Neural crest cell (in vitro differentiated cells): ENCODE data around the gene TBC1D5. TPM values are rescaled to one million over a fixed set of nuclear protein-coding genes. Genes with fewer than 3 reads are reported as not detected.

Experiments
- DNase-seq: peaks from one replicate; pipeline ENCODE4 v3.0.0; 2021; ENCODE audit warnings: low read depth, mixed read lengths, low spot score
- H3K27ac Mint-ChIP-seq: one replicate; pipeline ENCODE4 v1.8.0; 2021; ENCODE audit warnings: mild to moderate bottlenecking, mixed read lengths; ENCODE audit not compliant: unreplicated experiment
- H3K27me3 Mint-ChIP-seq: 2 replicates; pipeline ENCODE4 v1.8.0; 2021; ENCODE audit warnings: low read depth, mild to moderate bottlenecking, mixed read lengths
- H3K36me3 Mint-ChIP-seq: 2 replicates; pipeline ENCODE4 v1.8.0; 2021; ENCODE audit warnings: low read depth, mild to moderate bottlenecking, mixed read lengths
- H3K4me1 Mint-ChIP-seq: 2 replicates; pipeline ENCODE4 v1.8.0; 2021; ENCODE audit warnings: mixed read lengths
- H3K4me3 Mint-ChIP-seq: one replicate; pipeline ENCODE4 v1.8.0; 2021; ENCODE audit warnings: mild to moderate bottlenecking, mixed read lengths
- H3K9me3 Mint-ChIP-seq: 2 replicates; pipeline ENCODE4 v1.8.0; 2021; ENCODE audit warnings: mixed read lengths
- CTCF ChIP-seq: fragments of 200-600 bp; sonication (generic); conservative IDR thresholded peaks from 2 replicates; pipeline ENCODE4 v1.5.0; 2021; ENCODE audit warnings: antibody characterized with exemption, mild to moderate bottlenecking
- total RNA-seq: library from RNA; stranded (reverse); gene quantifications from 2 replicates; pipeline ENCODE4 v1.2.1, GENCODE V29; 2021

TBC1D5 gene
- total RNA-seq, 1 donor from 2014 or later: 51.2 TPM

GRCh38 chr3:17571686-17572085, 170.7 kb downstream of the TBC1D5 start:
- Mint-ChIP-seq H3K4me1 (no peaks in the 10 kb centered on the region), H3K9me3 (no peaks in the 10 kb centered on the region)

GRCh38 chr3:17562845-17563244, 179.6 kb downstream of the TBC1D5 start:
- no peak for DNase-seq
- Mint-ChIP-seq H3K9me3 (no peaks in the 10 kb centered on the region), H3K4me3 (no peak overlapping the region), H3K27ac (no peak overlapping the region), H3K36me3 (no peaks in the 10 kb centered on the region), H3K4me1 (no peaks in the 10 kb centered on the region), H3K27me3 (no peaks in the 10 kb centered on the region)
- TF ChIP-seq CTCF: no peak

More at GRCh38 chr3:17571686-17572085, 170.7 kb downstream of the TBC1D5 start:
- Mint-ChIP-seq H3K4me3 (no peak overlapping the region), H3K27me3 (no peaks in the 10 kb centered on the region), H3K36me3 (no peaks in the 10 kb centered on the region), H3K27ac (no peak overlapping the region)
- no peak for DNase-seq
- no peak for TF ChIP-seq CTCF

GRCh38 chr3:17558565-17558964, 183.9 kb downstream of the TBC1D5 start:
- Mint-ChIP-seq H3K9me3 (no peaks in the 10 kb centered on the region), H3K36me3 (peaks cover 4% of the 10 kb centered on the region), H3K27ac (no peak overlapping the region), H3K4me3 (no peak overlapping the region), H3K4me1 (peaks cover 13% of the 10 kb centered on the region), H3K27me3 (no peaks in the 10 kb centered on the region)
- no peak for DNase-seq
- no peak for TF ChIP-seq CTCF

GRCh38 chr3:17557749-17558463, 184.5 kb downstream of the TBC1D5 start:
- H3K36me3 Mint-ChIP-seq: peaks cover 4% of the 10 kb centered on the region
- DNase-seq: no peak
- no peak overlapping the region for H3K4me3 Mint-ChIP-seq
- H3K27me3 Mint-ChIP-seq: no peaks in the 10 kb centered on the region
- no peaks in the 10 kb centered on the region for H3K9me3 Mint-ChIP-seq
- no peak overlapping the region for H3K27ac Mint-ChIP-seq
- H3K4me1 Mint-ChIP-seq: peaks cover 17% of the 10 kb centered on the region
- TF ChIP-seq CTCF: no peak

GRCh38 chr3:17555525-17555924, 186.9 kb downstream of the TBC1D5 start:
- Mint-ChIP-seq H3K36me3 (peaks cover 4% of the 10 kb centered on the region), H3K4me1 (peaks cover 36% of the 10 kb centered on the region), H3K27ac (no peak overlapping the region), H3K27me3 (no peaks in the 10 kb centered on the region), H3K4me3 (no peak overlapping the region), H3K9me3 (no peaks in the 10 kb centered on the region)
- TF ChIP-seq CTCF: no peak
- no peak for DNase-seq
